H9 (cell line): Measurements from ENCODE around the gene LPIN2. TPM values are rescaled to one million over a fixed set of nuclear protein-coding genes. Genes with fewer than 3 reads are reported as not detected.
A peak's percentile ranks its signal among the peaks of the same experiment; 100 is the strongest.

Experiments
- DNase-seq: peaks from one replicate; pipeline ENCODE4 v3.0.0-alpha.2; 2017
- H2AFZ ChIP-seq: one replicate; pipeline ENCODE4 v1.6.1; 2013; ENCODE audit warnings: mild to moderate bottlenecking, low read length, control low read depth, moderate library complexity
- H2AK5ac ChIP-seq: 2 replicates; pipeline ENCODE4 v1.6.1; 2013; ENCODE audit warnings: low read length, control low read depth, mixed read lengths; ENCODE audit not compliant: insufficient read length
- H2BK120ac ChIP-seq: one replicate; pipeline ENCODE4 v1.6.1; 2013; ENCODE audit warnings: low read depth, mild to moderate bottlenecking, low read length, control low read depth, inconsistent platforms; ENCODE audit not compliant: poor library complexity, severe bottlenecking
- H2BK12ac ChIP-seq: 2 replicates; pipeline ENCODE4 v1.6.1; 2013; ENCODE audit warnings: low read length, control low read depth, mixed read lengths, low read depth; ENCODE audit not compliant: insufficient read length
- H2BK15ac ChIP-seq: 2 replicates; pipeline ENCODE4 v1.6.1; 2013; ENCODE audit warnings: low read depth, low read length, control low read depth
- H2BK20ac ChIP-seq: one replicate; pipeline ENCODE4 v1.6.1; 2013; ENCODE audit warnings: low read depth, mild to moderate bottlenecking, low read length, control low read depth, inconsistent platforms; ENCODE audit not compliant: poor library complexity, severe bottlenecking
- H2BK5ac ChIP-seq: 2 replicates; pipeline ENCODE4 v1.6.1; 2013; ENCODE audit warnings: low read length, control low read depth, mixed read lengths; ENCODE audit not compliant: insufficient read length
- H3K14ac ChIP-seq: 2 replicates; pipeline ENCODE4 v1.6.1; 2013; ENCODE audit warnings: low read length, control low read depth; ENCODE audit not compliant: insufficient read depth
- H3K18ac ChIP-seq: 2 replicates; pipeline ENCODE4 v1.6.1; 2013; ENCODE audit warnings: low read depth, mild to moderate bottlenecking, mixed read lengths, low read length, control low read depth; ENCODE audit not compliant: insufficient read length
- H3K23ac ChIP-seq: 2 replicates; pipeline ENCODE4 v1.6.1; 2013; ENCODE audit warnings: low read length, control low read depth, mixed read lengths, low read depth; ENCODE audit not compliant: insufficient read length
- H3K23me2 ChIP-seq: 2 replicates; pipeline ENCODE4 v1.6.1; 2013; ENCODE audit warnings: low read depth, mild to moderate bottlenecking, mixed read lengths, low read length, control low read depth; ENCODE audit not compliant: insufficient read length, poor library complexity, severe bottlenecking
- H3K27ac ChIP-seq: 2 replicates; pipeline ENCODE4 v1.5.1; 2013; ENCODE audit warnings: low read length, control low read depth, mixed read lengths, low read depth; ENCODE audit not compliant: insufficient read length
- H3K27me3 ChIP-seq: 2 replicates; pipeline ENCODE4 v1.6.1; 2013; ENCODE audit warnings: low read length, control low read depth, inconsistent platforms; ENCODE audit not compliant: insufficient read depth
- H3K4ac ChIP-seq: 2 replicates; pipeline ENCODE4 v1.6.1; 2013; ENCODE audit warnings: low read depth, mild to moderate bottlenecking, control low read depth, inconsistent platforms, low read length, moderate library complexity
- H3K4me1 ChIP-seq: 2 replicates; pipeline ENCODE4 v1.6.1; 2013; ENCODE audit warnings: low read length, control low read depth, inconsistent platforms; ENCODE audit not compliant: insufficient read depth
- H3K4me2 ChIP-seq: 2 replicates; pipeline ENCODE4 v1.6.1; 2013; ENCODE audit warnings: low read length, control low read depth, mixed read lengths; ENCODE audit not compliant: insufficient read length, insufficient read depth
- H3K56ac ChIP-seq: 2 replicates; pipeline ENCODE4 v1.6.1; 2013; ENCODE audit warnings: low read depth, mild to moderate bottlenecking, mixed read lengths, low read length, control low read depth; ENCODE audit not compliant: insufficient read length
- H3K79me1 ChIP-seq: 2 replicates; pipeline ENCODE4 v1.6.1; 2013; ENCODE audit warnings: low read depth, mild to moderate bottlenecking, moderate library complexity, low read length, control low read depth, inconsistent platforms; ENCODE audit not compliant: insufficient read depth, poor library complexity, severe bottlenecking
- H3K79me2 ChIP-seq: 2 replicates; pipeline ENCODE4 v1.6.1; 2013; ENCODE audit warnings: low read length, control low read depth, inconsistent platforms; ENCODE audit not compliant: insufficient read depth
- H3K9ac ChIP-seq: 2 replicates; pipeline ENCODE4 v1.6.1; 2013; ENCODE audit warnings: low read length, control low read depth, mixed read lengths; ENCODE audit not compliant: insufficient read length; ENCODE audit errors: extremely low read depth
- H3K9me3 ChIP-seq: one replicate; pipeline ENCODE4 v1.6.1; 2013; ENCODE audit warnings: low read depth, low read length, inconsistent platforms; ENCODE audit not compliant: control insufficient read depth
- H3T11ph ChIP-seq: one replicate; pipeline ENCODE4 v1.6.1; 2013; ENCODE audit warnings: mild to moderate bottlenecking, low read length, control low read depth, inconsistent platforms
- H4K20me1 ChIP-seq: one replicate; pipeline ENCODE4 v1.6.1; 2013; ENCODE audit not compliant: control insufficient read depth, insufficient read length, insufficient read depth
- H4K5ac ChIP-seq: 2 replicates; pipeline ENCODE4 v1.6.1; 2013; ENCODE audit warnings: low read depth, mild to moderate bottlenecking, mixed read lengths, low read length, control low read depth; ENCODE audit not compliant: insufficient read length
- H4K8ac ChIP-seq: replicated peaks from 2 replicates; pipeline ENCODE4 v1.6.1; 2013; ENCODE audit warnings: low read length, control low read depth, mixed read lengths, low read depth; ENCODE audit not compliant: insufficient read length
- H4K91ac ChIP-seq: 2 replicates; pipeline ENCODE4 v1.6.1; 2013; ENCODE audit warnings: low read depth, mild to moderate bottlenecking, moderate library complexity, mixed read lengths, low read length, control low read depth; ENCODE audit not compliant: insufficient read length
- H3K27ac Mint-ChIP-seq, 3 experiments: 2 replicates in 2 of 3; 3 replicates in 1 of 3; pipeline ENCODE4 v1.8.0; 2020 to 2021; ENCODE audit warnings: mixed read lengths in 3 of 3, mild to moderate bottlenecking in 1 of 3, moderate library complexity in 1 of 3
- H3K27me3 Mint-ChIP-seq: 2 replicates; pipeline ENCODE4 v1.8.0; 2021; ENCODE audit warnings: low read depth, mild to moderate bottlenecking, moderate library complexity, mixed read lengths
- H3K36me3 Mint-ChIP-seq, 3 experiments: 2 replicates in 2 of 3; 3 replicates in 1 of 3; pipeline ENCODE4 v1.8.0; 2020 to 2021; ENCODE audit warnings: low read depth in 3 of 3, mixed read lengths in 3 of 3; ENCODE audit not compliant: insufficient read depth in 1 of 3
- H3K4me1 Mint-ChIP-seq, 2 experiments: 2 replicates each; pipeline ENCODE4 v1.8.0; 2020; ENCODE audit warnings: mixed read lengths in 2 of 2
- H3K4me3 Mint-ChIP-seq, 2 experiments: 2 replicates in 1 of 2; 3 replicates in 1 of 2; pipeline ENCODE4 v1.8.0; 2020 to 2021; ENCODE audit warnings: mild to moderate bottlenecking in 2 of 2, mixed read lengths in 2 of 2, moderate library complexity in 1 of 2
- H3K9me3 Mint-ChIP-seq, 2 experiments: 2 replicates in 1 of 2; 3 replicates in 1 of 2; pipeline ENCODE4 v1.8.0; 2020; ENCODE audit warnings: mild to moderate bottlenecking in 2 of 2, mixed read lengths in 2 of 2, moderate library complexity in 1 of 2
- total RNA-seq: library from RNA; stranded (reverse); gene quantifications from 2 replicates; pipeline ENCODE4 v1.2.1, GENCODE V29; 2021
- TF ChIP-seq, protein P1 (sequence below): fragments of 200-600 bp; sonication (generic); conservative IDR thresholded peaks from 3 replicates; pipeline ENCODE4 v1.8.0; 2021; ENCODE audit warnings: antibody characterized with exemption, mild to moderate bottlenecking

The LPIN2 gene
- total RNA-seq, 1 experiment from 2014 or later: 9.2 TPM

DNA sequence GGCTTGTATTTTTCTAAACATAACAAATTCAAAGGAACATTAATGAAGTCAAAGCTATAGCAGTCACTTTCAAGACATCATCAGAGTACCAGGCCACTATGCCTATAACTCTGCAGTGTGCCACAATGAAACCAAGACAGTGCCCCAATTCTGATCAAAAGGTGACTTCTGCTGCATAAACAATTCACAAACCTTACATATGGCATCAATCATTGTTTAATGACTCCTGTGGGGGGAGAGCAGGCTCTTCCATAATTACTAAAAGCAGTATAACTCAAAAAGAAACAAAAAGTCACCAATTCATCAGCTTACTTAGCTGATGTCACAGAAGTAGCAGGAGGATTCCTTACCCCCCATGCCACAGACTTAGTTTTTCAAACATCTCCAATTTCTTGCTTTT is 15.5 kb downstream of the LPIN2 start:
- H3K4me3 Mint-ChIP-seq: no peak overlapping the region
- no peak overlapping the region for H2BK20ac ChIP-seq
- H2BK12ac ChIP-seq: no peak overlapping the region
- H3K56ac ChIP-seq: no peak overlapping the region
- DNase-seq: no peak
- peak overlapping the region; percentile 49 to 95 (median 77); a peak in 5 of 7 replicates for H3K27ac Mint-ChIP-seq
- H3K27ac ChIP-seq: no peak overlapping the region
- no peak overlapping the region for H3K23ac ChIP-seq
- no peaks in the 10 kb centered on the region for H3K79me1 ChIP-seq
- H3K4ac ChIP-seq: no peak overlapping the region
- H2AFZ ChIP-seq: no peak overlapping the region
- H3K27me3 ChIP-seq: no peaks in the 10 kb centered on the region
- H3K27me3 Mint-ChIP-seq: no peaks in the 10 kb centered on the region
- no peak overlapping the region for H3K14ac ChIP-seq
- TF ChIP-seq, protein P1, sequence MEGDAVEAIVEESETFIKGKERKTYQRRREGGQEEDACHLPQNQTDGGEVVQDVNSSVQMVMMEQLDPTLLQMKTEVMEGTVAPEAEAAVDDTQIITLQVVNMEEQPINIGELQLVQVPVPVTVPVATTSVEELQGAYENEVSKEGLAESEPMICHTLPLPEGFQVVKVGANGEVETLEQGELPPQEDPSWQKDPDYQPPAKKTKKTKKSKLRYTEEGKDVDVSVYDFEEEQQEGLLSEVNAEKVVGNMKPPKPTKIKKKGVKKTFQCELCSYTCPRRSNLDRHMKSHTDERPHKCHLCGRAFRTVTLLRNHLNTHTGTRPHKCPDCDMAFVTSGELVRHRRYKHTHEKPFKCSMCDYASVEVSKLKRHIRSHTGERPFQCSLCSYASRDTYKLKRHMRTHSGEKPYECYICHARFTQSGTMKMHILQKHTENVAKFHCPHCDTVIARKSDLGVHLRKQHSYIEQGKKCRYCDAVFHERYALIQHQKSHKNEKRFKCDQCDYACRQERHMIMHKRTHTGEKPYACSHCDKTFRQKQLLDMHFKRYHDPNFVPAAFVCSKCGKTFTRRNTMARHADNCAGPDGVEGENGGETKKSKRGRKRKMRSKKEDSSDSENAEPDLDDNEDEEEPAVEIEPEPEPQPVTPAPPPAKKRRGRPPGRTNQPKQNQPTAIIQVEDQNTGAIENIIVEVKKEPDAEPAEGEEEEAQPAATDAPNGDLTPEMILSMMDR: no peak
- no peak overlapping the region for H3K4me2 ChIP-seq
- H2BK5ac ChIP-seq: no peak overlapping the region
- no peak overlapping the region for H3K9ac ChIP-seq
- H3K23me2 ChIP-seq: no peaks in the 10 kb centered on the region
- H2AK5ac ChIP-seq: no peak overlapping the region
- no peaks in the 10 kb centered on the region for H4K20me1 ChIP-seq
- H2BK120ac ChIP-seq: no peak overlapping the region
- H2BK15ac ChIP-seq: no peak overlapping the region
- H3K9me3 Mint-ChIP-seq: peaks cover 3 to 9% of the 10 kb centered on the region in 2 experiments; a peak in 3 of 5 replicates
- H3K4me1 Mint-ChIP-seq: peaks cover 20 to 31% of the 10 kb centered on the region in 2 experiments
- H3K9me3 ChIP-seq: no peaks in the 10 kb centered on the region
- no peak overlapping the region for H3K18ac ChIP-seq
- 0 out of 2 replicates have a peak, but pooled peaks cover 7% of the 10 kb centered on the region for H3K79me2 ChIP-seq
- H3K4me1 ChIP-seq: peaks cover 6% of the 10 kb centered on the region; the same call in 1 of the 2 replicates
- no peak overlapping the region for H4K5ac ChIP-seq
- peaks cover 14 to 23% (median 14%) of the 10 kb centered on the region in 3 experiments for H3K36me3 Mint-ChIP-seq
- no peak overlapping the region for H3T11ph ChIP-seq
- H4K91ac ChIP-seq: no peak overlapping the region
- H4K8ac ChIP-seq: no peak overlapping the region
